ENCODE results near the gene OVOL3. TPM values are rescaled to one million over a fixed set of nuclear protein-coding genes. Genes with fewer than 3 reads are reported as not detected.

The OVOL3 gene
- not detected in 2 replicates for total RNA-seq

DNA sequence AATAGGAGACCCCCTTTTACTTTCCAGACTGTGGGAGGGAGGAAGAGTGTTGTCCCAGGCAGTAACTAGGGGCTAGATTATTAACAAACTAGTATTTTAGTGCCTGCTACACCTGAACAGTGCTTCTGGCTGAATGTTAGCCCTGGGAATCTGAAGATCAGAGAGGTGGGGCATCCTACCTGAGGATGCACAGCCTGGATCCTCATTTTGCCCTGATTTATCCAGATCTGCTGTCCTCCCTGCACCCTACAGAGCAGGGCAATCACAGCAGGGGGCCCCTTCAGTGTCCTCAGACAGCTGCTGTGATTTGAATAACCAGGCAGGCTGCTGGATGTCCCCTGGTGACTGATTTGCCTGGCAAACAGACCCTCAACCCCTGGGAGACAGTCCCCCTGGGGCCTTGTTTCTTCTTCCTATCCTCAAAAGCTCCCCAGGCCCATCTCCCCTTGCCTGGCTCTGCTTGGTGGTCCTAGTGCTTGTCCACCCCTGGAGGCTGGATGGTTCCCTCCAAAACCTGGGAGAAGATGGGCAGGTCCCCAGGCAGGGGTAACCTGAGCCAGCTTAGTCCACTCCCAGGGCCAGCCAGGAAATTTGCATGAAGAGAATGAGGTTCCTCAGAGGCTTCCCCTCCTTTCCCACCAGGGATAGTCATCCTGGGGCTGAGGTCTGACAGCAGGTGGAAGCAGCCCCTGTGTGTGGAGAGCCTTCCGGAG is at the start of gene OVOL3:
TSS of gene OVOL3 (plus strand) at position 657 of the 713 bp plus-strand sequence. CDS start 60 bp downstream, outside the sequence.

DNA sequence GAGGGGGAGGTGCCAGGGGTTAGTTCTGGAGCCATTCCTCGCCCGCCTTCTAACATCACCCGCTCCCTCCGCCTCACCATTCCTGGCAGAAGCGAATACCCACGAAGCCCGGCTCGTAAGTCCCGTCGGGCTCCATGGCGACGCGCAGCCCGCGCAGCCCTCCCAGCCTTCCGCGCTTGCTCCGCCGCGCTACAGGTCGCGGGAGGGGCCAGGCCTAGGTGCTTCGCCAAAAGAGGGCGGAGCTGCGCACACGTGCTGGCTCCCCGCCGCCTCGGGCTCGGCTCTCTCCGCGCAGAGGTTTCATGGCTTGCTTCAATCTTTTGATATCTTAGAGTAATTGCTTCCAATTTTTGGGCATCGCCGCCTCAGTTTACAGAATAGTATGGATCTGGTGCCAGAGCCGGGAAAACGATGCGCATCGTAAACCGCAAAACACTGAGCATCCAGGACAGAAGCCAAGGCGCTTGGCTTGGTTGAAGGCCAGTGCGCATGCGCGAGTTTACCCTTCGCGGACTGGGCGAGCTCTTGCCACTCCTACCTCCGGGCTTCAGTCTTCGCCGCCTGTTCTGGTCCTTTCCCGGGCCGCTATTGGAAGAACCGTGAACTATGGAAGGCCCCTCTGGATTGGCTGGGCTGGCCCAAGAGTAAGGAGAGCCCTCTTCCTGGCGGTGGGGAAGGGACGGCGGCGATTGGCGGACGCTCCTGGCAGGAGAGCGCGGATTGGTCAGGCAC is 3.9 kb downstream of the OVOL3 start, which contains the start of gene POLR2I:
TSS of gene POLR2I (minus strand) at position 155 of the 732 bp plus-strand sequence. CDS start at position 136, 19 bp downstream.

DNA sequence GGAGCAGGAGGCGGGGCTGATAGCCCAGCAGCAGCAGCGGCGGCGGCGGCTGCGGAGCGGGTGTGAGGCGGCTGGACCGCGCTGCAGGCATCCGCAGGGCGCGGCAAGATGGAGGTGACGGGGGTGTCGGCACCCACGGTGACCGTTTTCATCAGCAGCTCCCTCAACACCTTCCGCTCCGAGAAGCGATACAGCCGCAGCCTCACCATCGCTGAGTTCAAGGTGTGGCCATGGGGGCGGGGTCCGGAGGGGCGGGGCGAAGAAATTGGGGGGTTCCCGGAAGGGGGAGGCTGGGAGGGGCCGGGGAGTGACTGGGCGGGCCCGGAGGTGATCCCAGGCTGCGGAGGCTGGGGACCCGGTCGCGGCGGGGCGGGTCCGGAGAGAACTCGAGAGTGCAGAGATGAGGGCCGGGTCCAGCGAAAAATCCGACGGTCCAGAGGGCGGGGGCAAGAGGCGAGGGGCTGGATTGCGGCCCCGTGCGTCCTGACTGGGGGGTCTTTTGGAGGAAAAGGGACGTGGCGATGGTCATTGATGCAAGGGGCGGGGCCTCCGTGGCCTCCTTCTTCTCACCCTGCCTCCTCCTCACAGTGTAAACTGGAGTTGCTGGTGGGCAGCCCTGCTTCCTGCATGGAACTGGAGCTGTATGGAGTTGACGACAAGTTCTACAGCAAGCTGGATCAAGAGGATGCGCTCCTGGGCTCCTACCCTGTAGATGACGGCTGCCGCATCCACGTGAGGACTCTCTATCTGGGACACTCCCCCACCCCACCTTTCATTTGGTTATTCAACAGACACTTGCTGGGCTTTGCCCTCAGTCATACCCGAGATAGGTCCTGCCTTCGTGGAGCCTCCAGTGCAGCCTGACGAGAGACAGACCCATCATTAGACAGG is 4.8 kb downstream of the OVOL3 start, which contains the start of gene TBCB:
TSS of gene TBCB (plus strand) at position 16 of the 891 bp plus-strand sequence. CDS start at position 109, 93 bp downstream.

DNA sequence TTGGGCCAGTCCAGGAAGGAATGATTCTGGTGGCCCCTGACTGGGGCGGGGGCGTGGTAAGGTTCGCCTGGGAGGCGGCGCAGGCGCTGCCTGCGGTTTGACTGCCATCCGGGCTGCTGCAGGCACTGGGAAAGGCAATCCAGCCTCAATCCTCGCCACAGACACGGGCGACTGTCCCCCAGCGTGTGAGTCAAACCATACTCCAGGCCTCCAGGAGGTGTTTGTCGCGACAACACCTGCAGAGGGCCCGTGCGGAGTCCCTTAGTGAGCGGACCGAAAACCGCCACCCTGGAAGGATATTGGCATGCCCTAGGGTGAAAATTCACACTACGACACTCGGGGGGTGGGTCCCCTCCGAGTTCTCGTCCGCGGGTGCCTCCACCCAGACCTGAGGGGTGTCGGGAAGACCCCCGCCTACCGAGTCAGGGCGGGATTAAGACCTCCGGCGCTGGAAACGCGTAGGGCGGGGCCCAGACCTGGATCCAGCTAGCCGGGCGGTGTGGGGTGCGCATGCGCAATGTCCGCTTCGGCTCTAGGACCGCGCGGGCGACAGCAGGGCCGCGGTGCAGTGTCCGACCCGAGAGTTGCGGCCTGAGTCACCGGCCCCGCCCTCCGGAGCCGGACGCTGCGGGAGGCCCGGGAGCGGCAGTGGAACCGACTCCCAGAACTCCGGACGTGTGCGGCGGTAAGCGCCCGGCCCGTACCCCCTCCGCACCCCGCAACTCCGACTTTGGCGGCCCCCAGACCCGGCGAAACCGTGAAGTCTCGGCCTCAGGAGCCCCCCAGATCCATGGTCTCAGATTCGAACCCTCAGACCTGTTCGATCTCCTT is 28.7 kb downstream of the OVOL3 start, which contains the start of gene CAPNS1:
TSS of gene CAPNS1 (plus strand) at position 594 of the 831 bp plus-strand sequence. CDS start 946 bp downstream, outside the sequence.

DNA sequence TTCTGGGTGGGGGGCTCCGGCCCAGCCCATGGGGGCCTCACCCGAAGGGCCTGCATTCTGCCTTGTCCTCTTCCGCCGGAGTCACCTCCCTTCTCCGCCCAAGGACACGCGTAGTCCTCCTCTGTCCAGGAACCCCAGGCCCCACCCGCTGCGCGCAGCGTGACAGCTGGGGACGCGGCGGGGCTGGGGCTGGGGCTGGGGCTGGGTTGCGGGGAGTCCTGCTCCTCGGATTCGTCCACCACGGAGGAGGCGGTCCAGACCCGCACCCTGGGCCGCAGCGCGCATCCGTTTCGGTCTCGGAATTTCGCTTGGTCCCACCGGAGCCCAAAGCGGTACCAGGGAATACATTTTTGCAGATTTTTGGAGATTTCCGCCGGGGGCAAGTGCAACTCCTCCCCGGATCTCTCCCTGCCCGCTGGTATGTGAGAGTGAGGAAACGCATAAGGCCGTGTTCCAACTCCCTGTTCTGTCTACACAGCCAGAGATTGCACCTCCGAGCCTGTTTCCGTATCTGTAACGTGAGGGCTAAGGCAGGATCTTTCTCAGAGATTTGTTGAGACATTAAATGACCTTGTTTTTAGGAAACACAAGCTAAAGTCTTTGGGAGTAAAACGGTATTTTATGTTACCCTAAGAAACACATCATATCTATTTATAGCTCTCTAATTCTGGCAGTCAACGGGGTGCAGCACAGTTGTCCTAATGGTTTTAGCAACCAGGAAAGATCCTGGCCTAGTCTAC is 41.6 kb downstream of the OVOL3 start, which contains the start of gene COX7A1:
TSS of gene COX7A1 (minus strand) at position 96 of the 740 bp plus-strand sequence. CDS start at position 56, 40 bp downstream.

Other genes with a start within 250 kb of the OVOL3 start
- 3.4 TPM in 2 replicates for gene APLP1, start 242.6 kb upstream of the OVOL3 start, total RNA-seq
- 2.8 and 3.2 TPM in 2 replicates for gene NFKBID, start 210.6 kb upstream of the OVOL3 start, total RNA-seq
- 0.47 TPM in 1 of 2 replicates, not detected in the other for gene HCST, start 208.6 kb upstream of the OVOL3 start, total RNA-seq
- not detected in 2 replicates for gene TYROBP, start 202.8 kb upstream of the OVOL3 start, total RNA-seq
- 1.5 and 2.8 TPM in 2 replicates for gene LRFN3, start 174.8 kb upstream of the OVOL3 start, total RNA-seq
- 8.3 and 9.0 TPM in 2 replicates for gene SDHAF1, start 116.0 kb upstream of the OVOL3 start, total RNA-seq
- gene SYNE4, start 102.3 kb upstream of the OVOL3 start, total RNA-seq, result not detected in 2 replicates
- gene ALKBH6, start 96.9 kb upstream of the OVOL3 start, total RNA-seq, result 8.4 and 8.9 TPM in 2 replicates
- 4.7 and 5.9 TPM in 2 replicates for gene CLIP3, start 78.3 kb upstream of the OVOL3 start, total RNA-seq
- gene THAP8, start 56.9 kb upstream of the OVOL3 start, total RNA-seq, result 0.72 and 1.1 TPM in 2 replicates
- 2.4 and 3.9 TPM in 2 replicates for gene WDR62, start 56.2 kb upstream of the OVOL3 start, total RNA-seq
- 97.7 and 150 TPM in 2 replicates for gene POLR2I, start 3.7 kb downstream of the OVOL3 start, total RNA-seq
- 184 and 230 TPM in 2 replicates for gene TBCB, start 4.3 kb downstream of the OVOL3 start, total RNA-seq
- gene CAPNS1, start 28.9 kb downstream of the OVOL3 start, total RNA-seq, result 396 and 403 TPM in 2 replicates
- 4.4 and 15.4 TPM in 2 replicates for gene COX7A1, start 41.3 kb downstream of the OVOL3 start, total RNA-seq
- gene ZNF565, start 103.5 kb downstream of the OVOL3 start, total RNA-seq, result 4.2 and 6.6 TPM in 2 replicates
- gene ZNF146, start 104.0 kb downstream of the OVOL3 start, total RNA-seq, result 108 and 117 TPM in 2 replicates

All from endothelial cell of coronary artery (primary cell).